PC-3 (cell line): Measurements from ENCODE around the gene STX1A.

ENCODE experiments used
- EZH2 ChIP-seq: fragments of 300-600 bp; sonication (generic); IDR thresholded peaks from one replicate; pipeline ENCODE4 v1.6.1; 2017; ENCODE audit warnings: antibody characterized with exemption, mild to moderate bottlenecking, low read length; ENCODE audit not compliant: unreplicated experiment
- EZH2phosphoT487 ChIP-seq: fragments of 300-600 bp; sonication (generic); IDR thresholded peaks from 2 replicates; pipeline ENCODE4 v1.6.1; 2018; ENCODE audit warnings: mild to moderate bottlenecking, antibody characterized with exemption, low read length, borderline replicate concordance
- TF ChIP-seq, protein P1 (sequence below): fragments of 300-600 bp; sonication (generic); conservative IDR thresholded peaks from 2 replicates; pipeline ENCODE4 v1.5.1; 2017; ENCODE audit warnings: antibody characterized with exemption, low read depth, mild to moderate bottlenecking, low read length

DNA sequence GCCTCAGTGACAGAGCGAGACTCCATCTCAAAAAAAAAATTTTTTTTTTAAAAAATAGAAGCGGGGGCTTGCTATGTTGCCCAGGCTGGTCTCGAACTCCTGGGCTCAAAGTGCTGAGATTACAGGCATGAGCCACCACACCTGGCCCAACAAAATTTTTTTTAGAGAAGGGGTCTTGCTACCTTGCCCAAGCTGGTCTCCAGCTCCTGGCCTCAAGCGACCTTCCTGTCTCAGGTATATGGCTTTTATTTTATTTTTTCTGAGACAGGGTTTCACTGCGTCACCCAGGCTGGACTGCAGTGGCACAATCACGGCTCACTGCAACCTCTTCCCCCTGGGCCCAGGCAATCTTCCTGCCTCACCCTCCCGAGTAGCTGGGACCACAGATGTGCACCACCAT is 20.7 kb upstream of the STX1A start:
- TF ChIP-seq EZH2phosphoT487 (no peak), EZH2 (no peak)
- TF ChIP-seq, protein P1, sequence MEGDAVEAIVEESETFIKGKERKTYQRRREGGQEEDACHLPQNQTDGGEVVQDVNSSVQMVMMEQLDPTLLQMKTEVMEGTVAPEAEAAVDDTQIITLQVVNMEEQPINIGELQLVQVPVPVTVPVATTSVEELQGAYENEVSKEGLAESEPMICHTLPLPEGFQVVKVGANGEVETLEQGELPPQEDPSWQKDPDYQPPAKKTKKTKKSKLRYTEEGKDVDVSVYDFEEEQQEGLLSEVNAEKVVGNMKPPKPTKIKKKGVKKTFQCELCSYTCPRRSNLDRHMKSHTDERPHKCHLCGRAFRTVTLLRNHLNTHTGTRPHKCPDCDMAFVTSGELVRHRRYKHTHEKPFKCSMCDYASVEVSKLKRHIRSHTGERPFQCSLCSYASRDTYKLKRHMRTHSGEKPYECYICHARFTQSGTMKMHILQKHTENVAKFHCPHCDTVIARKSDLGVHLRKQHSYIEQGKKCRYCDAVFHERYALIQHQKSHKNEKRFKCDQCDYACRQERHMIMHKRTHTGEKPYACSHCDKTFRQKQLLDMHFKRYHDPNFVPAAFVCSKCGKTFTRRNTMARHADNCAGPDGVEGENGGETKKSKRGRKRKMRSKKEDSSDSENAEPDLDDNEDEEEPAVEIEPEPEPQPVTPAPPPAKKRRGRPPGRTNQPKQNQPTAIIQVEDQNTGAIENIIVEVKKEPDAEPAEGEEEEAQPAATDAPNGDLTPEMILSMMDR, result no peak
